Activated CD4-positive, alpha-beta T cell treated with anti-CD3 and anti-CD28 coated beads, Interleukin-2, amount 50 U/mL, for 24 hours (primary cell): Measurements from ENCODE around the gene FGF21.

Experiments used
- DNase-seq, 2 donors: peaks; one replicate each; pipeline ENCODE4 v3.0.0-alpha.2; 2020; ENCODE audit warnings: low read depth in 1 of 2, low spot score in 1 of 2

The FGF21 gene

GRCh38 chr19:48728911-48729664 lies 26.2 kb upstream of the FGF21 start:
- DNase-seq = no peak

- DNase-seq = no peak
Measured at GRCh38 chr19:48731452-48731851, 23.9 kb upstream of the FGF21 start.

DNA sequence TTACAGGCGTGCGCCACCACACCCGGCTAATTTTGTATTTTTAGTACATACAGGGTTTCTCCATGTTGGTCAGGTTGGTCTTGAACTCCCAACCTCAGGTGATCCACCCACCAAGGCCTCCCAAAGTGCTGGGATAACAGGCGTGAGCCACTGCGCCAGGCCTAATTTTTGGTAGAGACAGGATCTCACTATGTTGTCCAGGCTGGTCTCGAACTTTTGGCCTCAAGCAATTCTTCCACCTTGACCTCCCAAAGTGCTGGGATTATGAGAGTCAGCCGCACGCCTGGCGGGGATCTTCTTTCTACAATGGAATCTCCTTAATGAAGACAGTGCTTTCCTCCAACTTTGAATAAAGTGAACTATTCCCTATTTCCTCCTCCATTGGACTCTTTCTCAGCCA lies 20.7 kb upstream of the FGF21 start:
- no peak for DNase-seq

DNA sequence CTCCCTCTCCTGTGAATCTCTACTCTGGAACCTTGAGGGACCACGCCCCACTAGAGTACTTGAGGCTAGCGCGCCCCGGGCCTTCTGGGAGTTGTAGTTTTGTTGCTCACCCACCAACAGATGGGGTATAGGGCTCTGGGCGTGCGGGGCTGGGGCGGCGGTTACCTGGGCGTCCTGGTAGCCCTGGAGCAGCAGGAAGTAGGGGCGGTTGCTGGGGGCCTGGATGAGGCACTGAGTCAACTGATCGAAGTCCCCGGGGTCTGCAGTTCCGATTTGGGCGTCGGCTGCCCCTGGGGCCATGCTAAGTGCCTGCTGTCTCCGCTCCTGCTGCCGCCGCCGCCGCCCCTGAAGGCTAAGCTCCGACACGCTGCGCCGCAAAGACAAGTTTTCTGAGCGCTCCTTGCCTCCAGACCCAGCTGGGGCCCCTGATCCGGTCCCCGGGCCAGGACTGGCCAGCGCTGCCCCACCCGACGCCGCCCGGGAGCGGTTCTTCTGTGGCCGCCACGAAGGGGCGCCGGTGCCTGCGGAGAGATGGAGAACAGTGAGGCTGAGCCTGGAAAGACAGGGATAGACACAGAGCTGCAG lies 20.2 kb upstream of the FGF21 start:
- no peak for DNase-seq

GRCh38 chr19:48737360-48737998 lies 17.8 kb upstream of the FGF21 start:
- DNase-seq = no peak

DNA sequence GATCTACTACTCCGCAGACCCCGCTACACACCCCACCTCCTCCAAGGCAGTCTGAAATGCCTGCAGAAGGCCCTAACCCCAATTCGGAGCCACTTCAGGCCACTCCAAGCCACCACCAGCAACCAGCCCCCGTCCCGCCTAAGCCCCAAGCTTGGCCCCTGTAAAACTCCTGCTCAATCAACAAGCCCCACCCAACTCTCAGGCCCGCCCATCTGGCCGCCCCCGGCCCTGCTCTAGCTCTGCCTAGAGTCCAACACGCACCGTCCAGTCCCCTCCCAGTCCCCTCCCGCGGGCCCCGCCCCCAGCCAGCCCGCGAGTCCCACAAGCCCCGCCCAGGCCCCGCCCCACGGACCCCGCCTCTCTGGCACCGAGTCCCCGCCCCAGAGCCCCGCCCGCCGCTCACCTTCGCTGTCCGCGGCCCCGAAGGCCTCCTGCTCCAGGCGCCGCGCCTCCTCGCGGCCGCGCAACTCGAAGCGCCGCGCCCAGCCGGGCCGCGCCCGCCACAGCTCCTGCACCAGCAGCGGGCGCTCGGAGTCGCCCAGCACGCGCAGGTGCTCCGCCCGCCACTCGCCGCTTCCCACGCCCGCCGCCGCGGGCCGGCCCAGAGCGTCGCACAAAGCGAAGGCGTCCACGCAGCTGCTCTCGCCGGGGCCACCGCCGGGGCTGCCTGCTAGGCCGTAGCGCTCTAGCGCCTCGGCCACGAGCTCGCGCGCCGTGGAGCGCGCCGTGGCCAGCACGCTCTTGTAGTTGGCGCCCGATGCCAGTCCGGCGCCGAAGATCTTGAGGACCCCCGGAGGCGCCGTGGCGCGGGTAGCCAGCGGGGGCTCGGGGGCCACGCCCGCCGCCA lies 16.5 kb upstream of the FGF21 start:
- peak; percentile 84 to 87 for DNase-seq

GRCh38 chr19:48739404-48740163 lies 15.7 kb upstream of the FGF21 start:
- no peak for DNase-seq

- no peak for DNase-seq
Measured at GRCh38 chr19:48740164-48740972, 15.0 kb upstream of the FGF21 start, which contains the start of gene RASIP1. Gene RASIP1, minus strand, starts transcription at chr19:48740610. Its CDS starts 328 bp downstream, at chr19:48740282.

- DNase-seq = no peak
Measured at GRCh38 chr19:48741129-48741999, 14.0 kb upstream of the FGF21 start.

GRCh38 chr19:48742096-48742495 lies 13.2 kb upstream of the FGF21 start:
- DNase-seq = no peak

DNA sequence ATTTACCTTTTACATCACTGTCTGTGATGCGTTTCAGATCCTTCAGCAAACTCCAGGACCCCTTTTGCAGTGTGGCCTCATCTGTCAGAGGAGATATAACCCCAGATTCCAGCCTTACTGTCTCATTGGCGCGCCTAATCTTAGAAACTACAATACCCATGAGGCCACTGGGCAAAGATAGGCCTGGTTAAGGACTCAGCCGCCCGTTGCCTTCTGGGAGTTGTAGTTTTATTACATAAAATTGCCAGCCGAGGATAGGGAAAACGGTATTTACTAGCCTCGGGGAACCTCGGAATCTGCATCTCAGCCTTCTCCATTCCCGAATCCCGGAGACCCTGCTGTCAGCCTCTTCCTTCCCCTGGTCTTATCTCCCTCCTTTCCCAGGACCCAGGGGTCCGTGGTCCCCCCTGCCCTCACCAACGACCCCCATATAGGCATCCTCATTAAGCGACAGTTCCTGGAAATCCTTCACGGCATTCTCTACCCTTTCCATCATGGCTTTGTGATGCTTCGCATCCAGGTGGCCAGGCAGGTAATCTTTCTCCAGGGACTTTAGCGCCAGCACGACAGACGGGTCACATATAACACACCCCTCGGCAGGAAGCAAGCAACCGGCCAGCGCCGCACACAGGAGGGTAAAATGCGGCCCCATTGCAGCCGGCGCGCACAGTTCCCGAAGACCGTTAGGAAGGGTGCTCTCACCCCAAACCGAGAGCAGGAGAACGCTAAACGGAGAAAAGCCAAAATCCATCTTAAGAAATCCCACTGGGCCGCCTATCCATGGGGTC lies 9.9 kb upstream of the FGF21 start:
- peak in 1 of 2 donors; percentile 36 for DNase-seq

DNA sequence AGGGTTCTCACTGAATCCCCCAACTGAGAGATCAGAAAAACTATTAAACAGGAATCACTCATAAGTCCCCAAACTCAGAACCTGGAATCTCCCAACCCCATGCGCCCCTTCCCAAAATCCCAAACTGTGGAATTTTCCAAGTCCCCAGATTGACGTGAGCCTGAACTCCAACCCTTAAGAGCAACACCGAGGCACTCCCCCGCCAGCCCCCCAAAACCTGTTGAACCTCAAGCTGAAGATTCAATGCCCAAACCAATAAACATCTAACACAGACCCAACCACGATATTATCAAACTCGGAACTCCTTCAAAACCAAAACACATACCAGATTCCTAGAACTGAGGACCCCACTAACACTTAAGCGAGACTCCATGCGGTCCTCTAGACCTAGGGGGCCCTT lies 9.2 kb upstream of the FGF21 start:
- DNase-seq = no peak

GRCh38 chr19:48746738-48747575 lies 8.4 kb upstream of the FGF21 start, which contains the start of gene IZUMO1:
Gene IZUMO1, minus strand, starts transcription at chr19:48746909. Its CDS starts 1,050 bp downstream, at chr19:48745859.
- DNase-seq = peak in 1 of 2 donors; percentile 37

DNA sequence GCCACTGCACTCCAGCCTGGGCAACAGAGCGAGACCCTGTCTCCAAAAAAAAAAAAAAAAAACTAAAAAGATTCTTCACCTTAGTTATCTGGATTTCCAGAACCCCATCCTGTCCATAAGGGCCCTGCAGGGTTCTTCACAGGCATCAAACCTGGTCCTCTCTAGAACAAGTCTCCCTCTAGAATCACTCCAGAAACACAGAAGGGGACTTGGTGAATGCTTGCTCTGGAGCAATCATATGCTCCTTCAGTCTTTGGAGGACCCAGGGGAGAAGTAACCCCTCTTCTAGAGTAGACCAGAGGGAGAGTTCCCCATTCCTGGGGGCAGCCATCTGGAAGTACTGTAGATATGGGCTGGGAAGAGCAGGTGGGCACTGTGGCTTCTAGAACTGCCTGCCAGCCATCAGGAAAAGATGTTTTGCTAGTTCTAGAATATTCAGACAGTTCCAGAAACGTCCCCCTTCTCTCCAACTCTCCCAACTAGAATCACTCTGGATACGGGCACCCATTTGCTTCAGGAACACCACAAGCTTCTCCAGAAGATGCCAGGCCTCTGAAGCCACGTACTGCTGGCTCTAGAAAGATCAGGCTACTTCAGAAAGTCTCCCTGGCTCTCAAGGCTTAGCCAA lies 5.6 kb upstream of the FGF21 start:
- no peak for DNase-seq

DNA sequence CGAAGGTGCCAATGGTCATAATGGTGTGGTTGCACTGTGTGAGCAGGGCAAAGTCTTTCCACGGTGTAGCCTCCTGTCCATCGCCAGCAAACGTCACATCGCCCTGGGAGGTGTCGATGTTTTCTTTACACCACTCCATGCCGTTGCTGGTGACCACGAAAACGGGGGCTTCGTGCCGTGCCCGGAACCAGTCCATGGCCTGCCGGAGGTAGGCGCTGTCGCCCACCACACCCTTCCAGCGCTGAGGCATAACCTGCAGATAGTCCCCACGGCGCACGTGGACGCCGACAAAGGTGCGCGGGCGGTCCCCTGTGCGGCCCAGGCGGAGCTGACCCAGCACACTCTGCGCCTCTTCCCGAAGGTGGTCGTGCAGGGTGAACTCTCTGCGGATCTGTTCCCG lies 5.0 kb upstream of the FGF21 start:
- no peak for DNase-seq

- no peak for DNase-seq
Measured at GRCh38 chr19:48750771-48751504, 4.4 kb upstream of the FGF21 start.
